Endometrium (tissue), 2 donors: Measurements from ENCODE around the gene OAT.

ENCODE experiments used
- FAIRE-seq: peaks from 2 replicates; lab custom pipeline; 2012; peaks lifted over from hg19 to GRCh38; lab: Jason Lieb, UNC
- donor health status: control.
- donor health status: control.

Gene OAT

DNA sequence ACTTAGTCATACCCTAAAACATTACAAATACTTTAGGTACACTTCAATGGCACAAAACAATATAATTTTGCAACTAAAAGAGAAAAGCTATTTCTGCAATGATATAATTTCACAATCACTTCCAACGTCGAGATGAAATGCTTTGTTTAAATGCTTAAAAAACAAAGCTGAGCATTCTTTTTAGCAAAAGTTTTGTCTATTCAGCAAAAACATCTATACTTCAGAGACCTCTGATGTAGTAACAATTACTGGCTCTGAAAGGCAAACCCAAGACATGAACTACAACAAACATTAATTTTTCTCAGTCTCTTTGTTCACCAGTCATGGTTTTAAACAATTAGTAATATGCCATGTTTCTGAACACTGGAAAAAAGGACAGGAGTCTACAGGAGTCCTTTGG is 16.4 kb downstream of the OAT start:
- FAIRE-seq, result no peak

DNA sequence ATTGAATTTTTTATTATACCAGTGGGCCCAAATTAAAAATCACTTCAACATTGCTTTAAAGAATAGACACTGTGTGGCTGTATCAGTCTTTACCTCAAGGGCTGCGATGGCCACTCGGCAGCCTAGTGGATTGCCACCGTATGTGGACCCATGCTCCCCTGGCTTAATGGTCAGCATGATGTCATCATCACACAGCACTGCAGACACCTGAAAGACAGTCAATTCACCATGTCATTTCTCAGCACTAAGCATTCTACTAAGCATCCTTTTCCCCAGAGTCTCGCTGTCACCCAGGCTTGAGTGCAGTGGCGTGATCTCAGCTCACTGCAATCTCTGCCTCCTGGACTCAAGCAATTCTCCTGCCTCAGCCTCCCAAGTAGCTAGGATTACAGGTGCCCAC is 17.1 kb downstream of the OAT start:
- no peak for FAIRE-seq

DNA sequence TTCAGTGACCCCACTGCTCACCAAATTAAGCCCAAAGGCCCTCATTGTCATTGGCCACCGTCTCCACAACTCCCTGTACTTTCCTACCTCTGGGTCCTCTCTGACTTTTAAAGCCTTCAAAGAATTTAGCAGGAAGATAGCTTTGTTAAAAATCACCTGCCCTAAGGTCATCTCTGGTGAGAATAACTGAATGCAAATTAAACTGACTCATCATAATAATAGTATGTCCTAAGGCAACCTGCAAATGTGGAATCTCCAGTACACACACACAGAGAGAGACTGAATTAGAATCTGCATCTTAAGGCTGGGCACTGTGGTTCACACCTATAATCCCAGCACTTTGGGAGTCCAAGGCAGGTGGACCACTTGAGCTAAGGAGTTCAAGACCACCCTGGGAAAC is 24.1 kb downstream of the OAT start:
- FAIRE-seq, result no peak

DNA sequence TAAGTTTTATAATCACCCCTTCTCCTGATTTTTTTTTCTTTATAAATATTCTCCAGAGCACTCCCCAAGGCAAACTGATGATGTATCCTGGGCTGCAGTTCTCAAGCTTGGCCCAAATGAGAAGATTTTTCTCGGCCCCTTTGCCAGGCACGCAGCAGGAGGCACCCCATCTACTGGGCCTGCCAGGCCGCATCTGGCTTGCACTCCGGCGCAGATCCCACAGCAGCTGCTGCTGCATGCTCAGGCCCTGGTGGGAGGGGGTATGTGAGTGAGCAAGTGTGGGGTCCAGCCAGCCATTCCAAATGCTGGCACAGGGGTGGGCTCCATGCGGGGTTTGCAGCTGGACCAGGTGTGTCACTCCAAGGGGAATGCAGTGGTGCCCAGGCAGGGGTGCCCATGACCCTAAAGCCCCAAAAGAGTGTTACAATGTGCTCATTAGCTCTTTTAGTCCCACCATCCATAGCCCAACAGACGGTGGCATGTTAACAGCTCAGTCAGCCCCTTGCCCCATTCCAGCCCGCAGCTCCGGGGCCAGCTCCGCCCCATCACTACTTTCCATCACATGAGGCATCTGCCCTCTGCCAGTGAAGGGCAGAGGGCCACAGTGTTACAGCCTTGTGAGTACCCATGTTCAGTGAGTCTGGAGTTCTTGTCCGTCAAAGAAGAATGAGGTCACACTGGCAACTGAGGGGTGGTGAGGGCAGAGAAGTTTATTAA is 25.9 kb downstream of the OAT start:
- FAIRE-seq, result no peak

DNA sequence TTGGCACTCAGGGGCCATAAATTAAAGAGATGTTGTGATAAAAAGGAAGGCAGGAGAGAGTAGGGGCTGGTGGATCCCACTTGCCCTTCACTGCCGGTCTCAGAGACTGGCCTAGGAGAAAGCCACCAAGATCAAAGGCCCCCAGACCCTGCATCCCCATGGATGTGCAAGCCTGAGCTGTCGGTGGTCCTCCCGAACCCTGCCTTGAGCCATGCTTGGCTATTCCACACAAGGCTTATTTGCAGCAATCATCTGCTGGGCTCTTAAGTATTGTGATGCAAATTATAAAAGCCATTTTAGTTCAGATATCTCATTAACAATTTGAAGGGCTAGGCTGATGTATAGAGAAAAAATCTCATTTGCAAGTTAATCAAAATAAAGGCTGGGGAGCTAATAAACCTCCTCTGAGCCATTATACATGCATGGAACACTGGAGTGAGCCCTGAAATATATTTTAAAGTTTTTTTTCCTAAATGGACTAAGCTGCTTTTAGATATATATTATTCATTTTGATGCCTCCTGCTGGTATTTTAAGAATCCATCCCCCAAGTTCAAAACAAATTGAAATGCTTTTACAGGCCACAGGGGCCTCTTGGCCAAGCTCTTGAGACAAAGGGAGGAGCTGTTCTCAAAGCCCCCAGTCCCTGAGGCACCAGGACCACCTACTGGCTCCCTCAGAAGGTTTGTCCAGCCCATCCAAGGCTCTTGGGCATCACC is 28.1 kb downstream of the OAT start:
- no peak for FAIRE-seq

DNA sequence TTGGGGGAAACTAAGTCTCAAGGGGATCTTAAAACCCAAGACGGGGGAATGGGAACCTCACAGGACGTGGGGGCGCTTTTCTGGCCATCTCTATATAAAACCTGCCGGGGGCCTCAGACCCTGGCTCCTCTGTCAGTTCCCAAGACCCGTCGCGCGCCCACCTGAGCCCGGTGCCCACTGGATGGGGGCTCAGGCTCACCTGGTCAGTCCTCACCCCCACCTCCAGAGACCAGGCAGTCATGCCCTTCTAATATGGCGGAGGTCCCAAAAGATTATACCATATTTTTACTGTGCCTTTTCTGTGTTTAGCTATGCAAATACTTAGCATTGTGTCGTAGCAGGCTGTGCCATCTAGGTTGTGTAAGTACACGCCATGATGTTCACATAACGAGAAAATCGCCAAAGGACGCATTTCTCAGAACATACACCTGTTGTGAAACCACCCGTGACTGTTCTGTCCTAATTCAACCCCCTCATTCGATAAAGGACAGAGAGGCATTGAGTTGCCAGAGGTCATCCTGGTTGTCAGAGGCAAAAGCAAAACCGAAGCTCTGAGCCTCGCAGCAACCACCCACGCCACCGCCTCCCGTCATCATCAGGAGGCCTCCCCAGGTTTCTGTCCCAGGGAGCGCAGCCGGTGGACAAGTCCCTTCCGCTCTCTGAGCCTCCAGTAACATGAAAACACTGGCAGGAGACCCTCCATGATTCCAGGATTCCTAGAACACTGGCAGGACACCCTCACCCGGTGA is 28.9 kb downstream of the OAT start:
- FAIRE-seq, result no peak

DNA sequence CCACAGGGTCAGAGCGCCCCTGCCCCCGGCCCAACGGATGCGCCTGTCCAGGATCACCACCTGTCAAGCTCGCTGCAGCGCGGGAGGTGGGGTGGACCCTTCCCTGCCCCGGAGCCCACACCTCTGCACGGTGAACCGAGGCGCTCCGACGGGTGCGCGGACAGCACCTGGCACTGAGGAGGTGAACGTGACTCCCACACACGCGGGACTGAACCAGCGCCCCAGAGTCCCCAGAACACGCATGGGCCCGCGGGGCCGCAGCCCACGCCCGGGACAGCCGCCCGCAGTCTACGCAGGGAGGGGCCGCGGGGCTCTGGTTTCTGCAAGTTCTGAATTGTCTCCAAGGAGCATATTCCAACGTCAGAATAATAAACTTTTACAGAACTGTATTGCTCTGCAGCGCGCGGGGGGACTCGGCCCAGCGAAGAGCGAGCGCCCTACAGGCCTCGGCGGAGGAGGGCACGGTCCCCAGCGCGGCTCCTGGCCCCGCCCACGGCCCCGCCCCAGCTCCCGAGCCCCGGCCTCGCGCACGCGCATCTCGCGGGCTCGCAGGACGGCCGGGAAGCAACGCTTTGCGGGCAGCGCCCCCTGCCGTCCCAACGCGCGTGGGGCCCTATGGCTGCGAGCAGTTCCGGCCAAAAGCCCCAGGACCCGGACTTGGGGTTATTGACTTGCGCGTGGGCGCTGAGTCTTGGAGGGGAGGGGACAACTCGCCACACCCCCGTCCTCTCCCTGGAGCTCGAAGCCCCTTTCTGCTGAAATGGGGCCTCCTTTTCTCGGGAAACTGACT is 29.7 kb downstream of the OAT start:
- no peak for FAIRE-seq

DNA sequence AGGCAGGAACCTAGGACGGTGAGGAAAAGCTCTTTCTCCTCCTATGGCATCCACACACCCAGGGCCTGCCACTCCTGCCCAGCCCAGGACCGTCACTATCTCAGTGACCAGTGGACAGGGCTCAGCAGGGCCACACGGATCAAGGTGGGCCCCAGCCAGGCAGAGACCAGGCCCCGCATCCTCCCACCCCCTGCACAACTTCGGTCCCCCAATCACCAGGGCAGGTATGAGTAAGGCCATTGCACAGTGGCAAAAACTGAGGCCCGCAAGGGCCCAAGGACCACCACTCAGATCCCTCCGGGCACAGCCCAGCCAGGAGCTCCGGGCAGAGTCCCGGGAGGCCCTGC is 30.3 kb downstream of the OAT start:
- no peak for FAIRE-seq

DNA sequence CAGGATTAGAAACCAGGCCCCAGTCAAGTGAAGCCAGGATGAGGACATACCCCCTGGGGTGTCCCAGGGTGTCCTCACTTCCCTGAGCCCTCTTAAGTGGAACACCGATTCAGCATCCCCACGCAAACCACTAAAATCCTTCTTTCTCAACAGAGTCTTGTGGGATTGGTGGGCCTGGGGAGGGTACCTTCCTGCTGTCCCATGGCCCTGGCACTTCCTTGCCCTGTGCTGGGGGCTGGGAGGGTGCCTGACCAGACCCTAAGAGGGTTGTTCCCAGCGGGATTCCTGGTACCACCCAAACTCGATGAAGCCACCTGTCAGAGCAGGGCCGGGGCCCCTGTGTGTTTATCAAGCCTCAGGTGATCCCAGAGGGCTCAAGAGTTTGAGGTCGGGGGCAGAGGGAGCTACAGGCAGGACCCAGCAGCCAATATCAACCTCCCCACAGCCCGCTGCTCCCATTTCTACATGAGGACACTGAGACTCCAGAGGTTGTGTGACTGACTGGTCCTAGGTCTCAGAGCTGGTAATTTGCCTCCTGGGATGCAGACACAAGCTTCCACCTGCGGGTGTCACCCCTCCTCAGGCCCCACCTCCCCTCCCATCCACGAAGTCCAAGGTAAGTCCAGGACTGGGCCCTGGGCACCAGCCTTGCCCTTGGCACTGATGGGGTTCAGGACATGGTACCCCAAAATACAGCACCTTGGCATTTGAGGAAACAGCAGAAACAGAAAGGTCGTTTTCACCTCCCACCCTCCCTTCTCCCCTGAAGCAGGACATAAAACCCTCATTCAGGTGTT is 31.4 kb downstream of the OAT start:
- FAIRE-seq, result no peak

DNA sequence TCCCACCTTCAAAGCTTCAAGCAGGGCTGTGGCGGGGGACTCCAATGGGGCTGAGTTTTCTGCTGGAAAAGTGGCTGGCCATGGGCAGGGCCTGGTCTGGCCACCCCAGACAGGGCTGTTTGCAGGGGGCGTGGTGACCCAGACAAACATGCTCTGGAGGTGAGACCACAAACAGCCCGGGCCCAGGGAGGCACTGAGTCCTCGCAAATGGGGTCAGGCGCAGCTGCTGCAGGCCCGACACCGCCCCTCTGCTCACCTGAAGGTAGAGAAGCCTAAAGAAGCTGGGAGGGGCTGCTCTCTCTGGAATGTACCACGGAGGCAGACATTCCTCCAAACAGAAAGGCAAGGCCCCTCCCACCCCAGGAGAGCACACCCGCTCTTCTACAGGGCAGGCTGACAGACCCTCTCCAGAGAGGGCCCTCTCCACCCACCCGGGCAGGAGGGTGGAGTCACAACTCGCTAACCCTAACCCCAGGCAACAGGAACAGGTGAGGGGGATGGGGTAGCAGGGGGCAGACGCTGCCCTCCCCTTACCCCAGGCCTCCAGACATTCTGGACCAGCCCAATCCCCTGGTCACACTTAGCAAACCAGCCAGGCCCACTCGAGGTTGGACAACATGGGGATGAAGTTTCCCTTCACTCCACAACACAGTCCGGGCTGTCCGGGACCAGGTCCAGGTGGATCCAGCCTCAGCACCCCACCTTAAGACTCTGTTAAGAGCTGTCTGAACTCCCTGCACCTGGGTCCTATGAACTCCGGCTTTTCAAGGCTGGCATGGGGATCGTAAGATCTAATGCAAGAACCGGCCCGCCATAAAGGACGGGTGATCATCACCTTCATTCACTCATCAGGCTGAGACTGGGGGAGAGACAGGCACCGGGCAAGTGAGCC is 32.3 kb downstream of the OAT start:
- no peak for FAIRE-seq

DNA sequence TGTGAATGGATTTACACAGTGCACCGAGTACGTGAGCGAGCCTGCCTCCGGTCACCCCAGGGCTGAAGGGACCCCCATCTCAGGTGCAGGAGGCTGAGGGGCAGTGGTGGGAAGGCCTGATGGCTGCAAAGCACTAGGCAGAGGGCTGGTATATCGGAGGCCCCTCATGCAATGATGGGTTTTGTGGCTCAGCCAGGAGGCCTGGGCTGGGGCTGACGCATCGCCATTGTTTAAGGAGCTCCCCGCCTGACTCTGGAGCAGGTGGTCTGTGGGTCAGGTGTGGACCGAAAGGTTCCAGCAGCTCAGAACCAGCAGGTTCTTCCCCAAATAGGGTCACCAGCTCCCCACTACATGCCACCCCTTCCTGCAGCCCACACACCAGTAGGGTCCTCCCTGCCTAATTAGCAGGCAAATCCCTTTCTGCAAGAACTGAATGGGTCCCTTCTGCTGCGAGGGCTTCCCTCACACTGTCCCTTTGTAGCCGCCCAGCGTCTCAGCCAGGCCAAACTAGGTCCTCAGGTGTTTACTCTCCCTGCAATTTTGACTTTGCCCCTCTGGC is 33.0 kb downstream of the OAT start:
- FAIRE-seq, result no peak

DNA sequence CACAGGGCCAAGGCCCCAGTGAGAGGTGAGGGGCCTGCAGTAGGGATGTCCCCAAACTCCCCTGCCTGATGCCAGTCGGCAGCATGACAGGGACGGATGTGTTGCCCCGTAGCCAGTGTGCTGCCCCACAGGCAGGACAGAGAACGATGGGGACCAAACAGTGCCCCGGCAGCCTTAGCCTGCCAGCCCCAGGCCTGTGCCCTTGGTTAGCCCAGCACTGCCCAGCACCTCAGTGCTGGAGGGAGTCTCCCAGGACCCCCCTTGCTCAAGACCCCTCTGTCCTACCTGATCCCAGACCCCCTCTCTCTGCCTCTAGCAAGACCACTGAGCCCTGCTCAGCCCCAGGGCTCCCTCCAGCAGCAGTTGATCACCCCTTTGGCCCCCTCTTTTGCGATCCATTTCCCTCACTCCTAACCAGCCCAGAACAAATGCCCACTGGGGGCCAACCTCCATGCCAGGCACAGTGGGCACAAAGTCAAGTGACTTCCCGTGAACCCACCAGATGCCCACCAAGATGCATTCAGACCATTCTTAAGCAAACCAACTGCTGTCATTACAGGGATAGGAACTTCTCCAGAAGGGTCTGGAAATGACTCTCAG is 34.0 kb downstream of the OAT start:
- no peak for FAIRE-seq

DNA sequence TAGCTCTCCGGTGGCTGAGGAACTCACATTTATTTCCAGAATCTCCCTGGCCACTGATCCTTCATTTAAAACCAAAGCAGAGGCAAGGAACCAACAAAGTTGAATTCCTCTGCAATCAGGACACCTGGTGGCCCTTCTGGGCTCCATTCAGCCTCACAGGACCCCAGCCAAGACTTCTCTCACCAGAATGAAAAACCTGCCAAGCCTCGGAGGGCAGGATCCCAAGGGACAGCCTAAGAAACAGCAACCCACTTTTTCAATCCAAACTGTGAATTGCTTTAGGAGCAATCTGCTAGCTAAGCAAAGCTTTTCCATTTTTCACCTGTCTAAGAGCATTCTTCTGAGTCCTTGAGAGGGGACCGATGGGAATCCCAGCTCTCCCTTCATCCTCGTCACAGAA is 34.6 kb downstream of the OAT start:
- no peak for FAIRE-seq

DNA sequence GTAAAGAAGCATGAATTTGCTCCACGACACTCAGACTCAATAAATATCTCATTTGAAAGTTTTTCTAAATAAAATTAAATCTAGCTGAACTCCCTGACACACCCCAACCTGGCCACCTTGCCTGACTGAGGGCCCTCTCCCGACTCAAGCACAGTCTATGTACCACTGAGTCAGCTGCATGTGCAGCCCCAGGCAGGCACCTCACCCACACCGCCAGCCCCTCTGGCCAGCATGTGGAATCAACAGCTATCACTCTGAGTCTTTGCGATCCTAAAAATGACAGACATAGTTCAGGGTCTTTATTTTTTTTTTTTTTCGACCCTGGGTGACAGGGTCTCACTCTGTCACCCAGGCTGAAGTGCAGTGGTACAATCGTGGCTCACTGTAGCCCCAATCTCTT is 35.2 kb downstream of the OAT start:
- no peak for FAIRE-seq

DNA sequence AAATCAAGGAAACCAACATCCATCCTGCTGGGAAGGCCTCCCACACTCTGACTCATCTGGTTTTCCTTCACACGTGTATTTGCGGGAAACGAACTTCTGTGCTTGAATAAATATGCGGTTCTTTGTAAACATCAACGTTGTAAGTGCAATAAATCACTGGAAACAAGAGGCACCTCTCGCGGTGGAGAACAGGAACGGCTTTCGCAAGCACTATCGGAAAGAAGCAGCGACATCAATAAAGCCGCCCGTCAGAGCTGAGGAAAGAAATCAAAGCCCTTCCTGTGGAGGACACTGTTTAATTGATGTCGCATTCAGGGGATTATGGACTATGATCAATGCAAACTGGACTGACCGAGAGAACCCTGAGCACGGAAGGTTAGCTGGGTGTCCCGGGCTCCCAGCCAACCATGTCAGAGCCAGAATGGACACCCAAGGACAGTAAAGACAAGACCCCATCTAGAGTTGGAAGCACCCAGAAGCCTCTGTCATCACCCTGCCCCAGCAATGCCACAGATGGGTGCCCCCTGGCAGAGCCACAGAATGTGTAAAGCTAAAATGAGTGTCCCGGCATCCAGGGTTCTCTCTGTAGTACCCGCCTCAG is 37.6 kb downstream of the OAT start:
- no peak for FAIRE-seq

DNA sequence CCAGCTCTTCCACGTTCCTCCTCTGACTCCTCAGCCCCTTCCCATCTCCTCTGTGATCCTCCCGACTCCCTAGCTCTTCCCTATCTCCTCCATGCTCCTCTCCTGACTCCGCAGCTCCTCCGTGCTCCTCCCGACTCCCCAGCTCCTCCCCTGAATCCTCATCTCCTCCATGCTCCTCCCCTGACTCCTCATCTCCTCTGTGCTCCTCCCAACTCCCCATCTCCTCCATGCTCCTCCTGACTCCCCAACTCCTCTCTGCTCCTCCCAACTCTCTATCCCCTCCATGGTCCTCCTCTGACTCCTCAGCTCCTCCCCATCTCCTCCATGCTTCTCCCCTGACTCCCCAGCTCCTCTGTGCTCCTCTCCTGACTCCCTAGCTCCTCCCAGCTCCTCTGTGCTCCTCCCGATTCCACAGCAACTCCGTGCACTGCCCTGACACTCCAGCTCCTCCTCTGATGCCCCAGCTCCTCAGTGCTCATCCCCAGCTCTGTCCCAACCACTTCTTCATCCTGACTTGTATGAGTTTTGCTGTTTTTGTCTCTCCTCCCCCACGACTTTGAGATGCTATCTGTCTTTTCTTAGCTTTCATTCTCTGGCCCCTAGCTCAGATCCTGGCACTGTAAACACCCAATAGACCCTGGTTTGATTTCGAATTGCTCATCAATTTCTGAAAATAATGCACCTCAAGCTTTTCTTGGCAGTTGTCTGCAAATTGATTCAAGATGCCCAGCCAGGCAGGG is 38.3 kb downstream of the OAT start:
- no peak for FAIRE-seq

DNA sequence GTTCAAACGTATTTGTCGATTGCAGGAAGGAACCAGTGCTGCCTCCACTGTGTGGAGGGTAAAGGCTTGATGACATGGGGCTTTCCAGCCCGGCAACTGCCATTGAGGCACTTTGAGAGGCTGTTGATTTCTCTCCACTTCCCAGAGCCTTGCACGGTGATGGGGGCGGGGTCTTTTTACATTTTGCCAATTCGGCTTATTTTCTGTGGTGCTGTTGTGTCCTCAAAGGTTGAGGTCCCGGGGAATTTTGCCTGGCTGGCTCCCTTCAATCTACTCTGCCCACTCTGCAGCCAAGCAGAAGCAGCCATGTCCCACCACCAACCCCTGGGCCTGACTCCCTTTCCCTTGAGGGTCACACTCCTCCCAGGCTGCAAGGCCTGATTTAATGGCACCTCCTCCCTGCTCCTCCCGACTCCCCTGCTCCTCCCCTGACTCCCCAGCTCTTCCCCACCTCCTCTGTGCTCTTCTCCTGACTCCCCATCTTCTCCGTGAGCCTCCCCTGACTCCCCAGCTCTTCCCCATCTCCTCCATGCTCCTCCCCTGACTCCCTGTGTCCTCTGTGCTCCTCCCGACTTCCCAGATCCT is 39.0 kb downstream of the OAT start:
- FAIRE-seq, result no peak

DNA sequence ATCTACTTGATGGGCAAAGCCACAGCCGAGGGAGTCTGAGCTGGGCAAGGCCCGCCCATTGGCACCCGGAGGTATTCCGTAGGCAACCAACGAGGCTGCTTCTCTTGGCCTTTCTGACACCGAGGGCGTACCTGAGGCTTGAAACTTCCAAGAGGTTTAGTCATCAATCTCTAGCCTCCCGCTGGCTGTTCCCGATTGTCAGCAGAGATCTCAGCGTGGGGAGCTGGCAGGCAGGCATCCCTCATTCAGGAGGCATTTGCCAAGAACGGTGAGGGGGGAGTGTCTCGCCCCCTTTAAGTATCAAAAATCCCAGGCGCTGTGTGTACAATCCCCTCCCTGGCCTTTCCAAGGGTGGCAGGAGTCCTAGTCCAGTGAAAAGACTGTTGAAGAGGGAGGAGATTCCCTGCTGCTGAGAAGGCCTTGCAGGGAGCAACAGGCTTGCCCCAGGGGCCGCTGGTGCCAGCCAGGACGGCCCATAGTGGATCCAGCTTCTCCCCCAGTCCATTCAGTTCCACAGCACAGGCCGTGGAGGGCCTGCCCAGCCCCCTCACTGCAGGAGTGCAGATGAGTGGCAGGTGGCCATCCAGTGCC is 39.7 kb downstream of the OAT start:
- FAIRE-seq, result no peak
